OCI-LY7 (cell line): ENCODE measurements around the gene S100A9. TPM values are rescaled to one million over a fixed set of nuclear protein-coding genes. Genes with fewer than 3 reads are reported as not detected.

Experiments used
- BruUV-seq: library from RNA; stranded (reverse); fragments of 400-500 nt; replicated peaks from 2 replicates; lab custom pipeline; 2021; lab: Mats Ljungman, UMichigan
- CTCF ChIA-PET: fragments of 300-600 bp; sonication (Branson Sonifier 250); formaldehyde crosslinking; loops from one replicate; lab custom pipeline; 2022; ENCODE audit warnings: antibody characterized with exemption; ENCODE audit not compliant: unreplicated experiment; lab: Charles Lee
- POLR2A ChIA-PET: fragments of 300-600 bp; sonication (Branson Sonifier 250); formaldehyde crosslinking; loops from one replicate; lab custom pipeline; 2022; ENCODE audit warnings: antibody characterized with exemption; lab: Charles Lee
- DNase-seq: peaks from one replicate; pipeline ENCODE4 v3.0.0-alpha.2; 2015; ENCODE audit warnings: low spot score
- H2AFZ ChIP-seq: fragments of 200-600 bp; sonication (generic), shearing (Covaris generic); 2 replicates; pipeline ENCODE4 v1.6.1; 2014; ENCODE audit warnings: mild to moderate bottlenecking, antibody characterized with exemption, low read length, moderate library complexity
- H3K27ac ChIP-seq: fragments of 200-600 bp; sonication (generic); 2 replicates; pipeline ENCODE4 v1.5.1; 2014; ENCODE audit warnings: mixed run types, low read depth, mild to moderate bottlenecking, moderate library complexity, low read length, inconsistent platforms; ENCODE audit not compliant: poor library complexity, severe bottlenecking
- H3K36me3 ChIP-seq: fragments of 200-600 bp; sonication (generic); 2 replicates; pipeline ENCODE4 v1.6.1; 2014; ENCODE audit warnings: mild to moderate bottlenecking, antibody characterized with exemption, low read length, moderate library complexity, mixed read lengths; ENCODE audit not compliant: insufficient read depth
- H3K4me1 ChIP-seq: fragments of 200-600 bp; sonication (generic); 2 replicates; pipeline ENCODE4 v1.5.1; 2014; ENCODE audit warnings: mild to moderate bottlenecking, low read length; ENCODE audit not compliant: insufficient read depth, poor library complexity, severe bottlenecking
- H3K4me2 ChIP-seq: fragments of 200-600 bp; sonication (generic); 2 replicates; pipeline ENCODE4 v1.6.1; 2014; ENCODE audit warnings: mild to moderate bottlenecking, low read length
- H3K4me3 ChIP-seq: fragments of 200-600 bp; sonication (generic); 2 replicates; pipeline ENCODE4 v1.5.1; 2014; ENCODE audit warnings: mild to moderate bottlenecking, low read depth, low read length; ENCODE audit not compliant: poor library complexity, severe bottlenecking
- H3K79me2 ChIP-seq: fragments of 200-600 bp; sonication (generic); 2 replicates; pipeline ENCODE4 v1.6.1; 2016; ENCODE audit warnings: low read depth, mild to moderate bottlenecking, low read length, moderate library complexity, mixed read lengths; ENCODE audit not compliant: insufficient read depth
- H3K9me2 ChIP-seq: fragments of 200-600 bp; sonication (generic); 2 replicates; pipeline ENCODE4 v1.6.1; 2016; ENCODE audit warnings: mild to moderate bottlenecking, low read length, mixed read lengths; ENCODE audit not compliant: insufficient read depth
- H3K9me3 ChIP-seq: fragments of 200-600 bp; sonication (generic); 2 replicates; pipeline ENCODE4 v1.6.1; 2014; ENCODE audit warnings: mild to moderate bottlenecking, mixed run types, low read length, mixed read lengths
- H4K20me1 ChIP-seq: fragments of 200-600 bp; sonication (generic); 2 replicates; pipeline ENCODE4 v1.6.1; 2014; ENCODE audit warnings: mild to moderate bottlenecking, antibody characterized with exemption, low read length, moderate library complexity, mixed read lengths; ENCODE audit not compliant: insufficient read depth
- EZH2phosphoT487 ChIP-seq: fragments of 200-600 bp; sonication (generic); IDR thresholded peaks from 2 replicates; pipeline ENCODE4 v1.6.1; 2018; ENCODE audit warnings: low read depth, borderline replicate concordance, mild to moderate bottlenecking, mixed run types, antibody characterized with exemption, low read length, moderate library complexity, mixed read lengths
- intact Hi-C: fragments of 100-400 bp; cut with micrococcal nuclease; formaldehyde crosslinking; loops from one replicate; pipeline ENCODE4 v1.10.0; 2022; ENCODE audit not compliant: unreplicated experiment
- total RNA-seq, 2 experiments: library from RNA; depleted of rRNA in 1 of 2; stranded (reverse); fragments of >200 nt in 1 of 2; shearing (Covaris generic) in 1 of 2; gene quantifications; 2 replicates each; pipeline ENCODE4 v1.2.3, GENCODE V29; 2014 to 2022
- TF ChIP-seq, protein P1 (sequence below): fragments of 200-600 bp; sonication (generic); conservative IDR thresholded peaks from 2 replicates; pipeline ENCODE4 v1.5.1; 2014; ENCODE audit warnings: mild to moderate bottlenecking, antibody characterized with exemption, low read length, moderate library complexity, mixed read lengths

Gene S100A9
- total RNA-seq, 2 experiments from 2014 or later: not detected

GRCh38 chr1:153395136-153395685, 37.6 kb downstream of the S100A9 start:
- H3K9me3 ChIP-seq: no peaks in the 10 kb centered on the region
- no TSS peak for BruUV-seq
- H3K4me3 ChIP-seq: no peak overlapping the region
- CTCF ChIA-PET: no interaction called here
- no peak overlapping the region for H2AFZ ChIP-seq
- DNase-seq: no peak
- no peak for TF ChIP-seq EZH2phosphoT487
- TF ChIP-seq, protein P1, sequence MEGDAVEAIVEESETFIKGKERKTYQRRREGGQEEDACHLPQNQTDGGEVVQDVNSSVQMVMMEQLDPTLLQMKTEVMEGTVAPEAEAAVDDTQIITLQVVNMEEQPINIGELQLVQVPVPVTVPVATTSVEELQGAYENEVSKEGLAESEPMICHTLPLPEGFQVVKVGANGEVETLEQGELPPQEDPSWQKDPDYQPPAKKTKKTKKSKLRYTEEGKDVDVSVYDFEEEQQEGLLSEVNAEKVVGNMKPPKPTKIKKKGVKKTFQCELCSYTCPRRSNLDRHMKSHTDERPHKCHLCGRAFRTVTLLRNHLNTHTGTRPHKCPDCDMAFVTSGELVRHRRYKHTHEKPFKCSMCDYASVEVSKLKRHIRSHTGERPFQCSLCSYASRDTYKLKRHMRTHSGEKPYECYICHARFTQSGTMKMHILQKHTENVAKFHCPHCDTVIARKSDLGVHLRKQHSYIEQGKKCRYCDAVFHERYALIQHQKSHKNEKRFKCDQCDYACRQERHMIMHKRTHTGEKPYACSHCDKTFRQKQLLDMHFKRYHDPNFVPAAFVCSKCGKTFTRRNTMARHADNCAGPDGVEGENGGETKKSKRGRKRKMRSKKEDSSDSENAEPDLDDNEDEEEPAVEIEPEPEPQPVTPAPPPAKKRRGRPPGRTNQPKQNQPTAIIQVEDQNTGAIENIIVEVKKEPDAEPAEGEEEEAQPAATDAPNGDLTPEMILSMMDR: no peak
- no peaks in the 10 kb centered on the region for H3K9me2 ChIP-seq
- intact Hi-C loops: no loop called here
- H4K20me1 ChIP-seq: no peaks in the 10 kb centered on the region
- H3K4me1 ChIP-seq: no peaks in the 10 kb centered on the region
- H3K36me3 ChIP-seq: no peaks in the 10 kb centered on the region
- POLR2A ChIA-PET: no interaction called here
- no peak overlapping the region for H3K27ac ChIP-seq
- no peaks in the 10 kb centered on the region for H3K79me2 ChIP-seq
- H3K4me2 ChIP-seq: no peak overlapping the region

GRCh38 chr1:153395776-153396175, 38.1 kb downstream of the S100A9 start:
- no peak for TF ChIP-seq EZH2phosphoT487
- TF ChIP-seq, protein P1: no peak
- ChIA-PET POLR2A (no interaction called here), CTCF (no interaction called here)

DNA sequence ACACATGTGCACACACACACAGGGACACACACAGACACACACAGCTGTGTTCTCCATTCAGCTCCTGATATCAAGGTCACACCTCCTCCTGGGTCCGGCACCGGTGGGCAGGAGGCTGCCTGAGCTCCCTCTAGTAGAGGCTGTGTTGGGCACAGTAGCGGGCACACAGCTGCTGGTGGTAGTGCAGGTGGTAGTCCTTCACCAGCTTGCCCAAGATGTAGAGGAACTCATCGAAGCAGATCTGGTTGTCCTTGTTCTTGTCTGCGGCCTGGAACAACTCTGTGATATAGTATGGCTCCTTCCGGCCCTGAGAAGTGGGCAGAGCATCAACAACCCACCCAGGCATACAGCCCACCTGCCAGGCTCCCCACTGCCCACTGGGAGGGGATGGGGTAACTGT, 38.8 kb downstream of the S100A9 start:
- Histone ChIP-seq H3K9me3 (no peaks in the 10 kb centered on the region), H4K20me1 (no peaks in the 10 kb centered on the region), H3K79me2 (no peaks in the 10 kb centered on the region), H3K27ac (no peak overlapping the region), H3K36me3 (no peaks in the 10 kb centered on the region), H3K4me3 (no peak overlapping the region), H3K9me2 (no peaks in the 10 kb centered on the region), H3K4me1 (no peaks in the 10 kb centered on the region), H3K4me2 (no peak overlapping the region), H2AFZ (no peak overlapping the region)
- BruUV-seq: no TSS peak
- POLR2A ChIA-PET: no interaction called here
- DNase-seq: no peak
- TF ChIP-seq, protein P1: no peak
- no peak for TF ChIP-seq EZH2phosphoT487
- CTCF ChIA-PET: no interaction called here
- intact Hi-C loops: no loop called here

More at GRCh38 chr1:153395776-153396175, 38.1 kb downstream of the S100A9 start:
- no peaks in the 10 kb centered on the region for H3K79me2 ChIP-seq
- no TSS peak for BruUV-seq
- H3K9me3 ChIP-seq: no peaks in the 10 kb centered on the region
- H2AFZ ChIP-seq: no peak overlapping the region
- H3K9me2 ChIP-seq: no peaks in the 10 kb centered on the region
- H3K4me3 ChIP-seq: no peak overlapping the region
- H3K4me1 ChIP-seq: no peaks in the 10 kb centered on the region
- no peaks in the 10 kb centered on the region for H3K36me3 ChIP-seq
- H3K27ac ChIP-seq: no peak overlapping the region
- intact Hi-C loops: no loop called here
- no peak for DNase-seq
- no peak overlapping the region for H3K4me2 ChIP-seq
- H4K20me1 ChIP-seq: no peaks in the 10 kb centered on the region
